ENCODE results near the gene ATXN7L1.

The ATXN7L1 gene

GRCh38 chr7:105854498-105854897 is 21.9 kb downstream of the ATXN7L1 start:
- no peak overlapping the region for H3K4me3 ChIP-seq (ENCODE audit: low read length)
- no peaks in the 10 kb centered on the region for H4K20me1 ChIP-seq (ENCODE audit: insufficient read depth, low read length)
- H3K27ac ChIP-seq (ENCODE audit: low read length): no peak overlapping the region
- no peak for DNase-seq
- H2AFZ ChIP-seq (ENCODE audit: low read length): no peak overlapping the region
- no peaks in the 10 kb centered on the region for H3K9me2 ChIP-seq (replicated peaks; ENCODE audit: insufficient read depth, low read length)
- H3K4me2 ChIP-seq (ENCODE audit: low read depth, low read length): no peak overlapping the region
- H3F3A ChIP-seq (ENCODE audit: insufficient read depth, low read length): peaks cover 4% of the 10 kb centered on the region
- peaks cover 11% of the 10 kb centered on the region for H3K4me1 ChIP-seq (ENCODE audit: low read length)
- no peaks in the 10 kb centered on the region for H3K36me3 ChIP-seq (replicated peaks; ENCODE audit: insufficient read depth, low read length)
- H3K9ac ChIP-seq (ENCODE audit: low read length): no peak overlapping the region
- H3K79me2 ChIP-seq (ENCODE audit: low read length): no peaks in the 10 kb centered on the region
- H3K9me3 ChIP-seq (replicated peaks; ENCODE audit: insufficient read depth, low read length): no peaks in the 10 kb centered on the region
- TF ChIP-seq EZH2phosphoT487 (IDR thresholded peaks at IDR 0.05; ENCODE audit: low read length) (no peak), EZH2 (optimal IDR thresholded peaks at IDR 0.05; ENCODE audit: low read depth, low read length) (no peak), CTCF (IDR thresholded peaks at IDR 0.05; ENCODE audit: low read length) (no peak)
- no peaks in the 10 kb centered on the region for H3K27me3 ChIP-seq (replicated peaks; ENCODE audit: insufficient read depth, low read length)

DNA sequence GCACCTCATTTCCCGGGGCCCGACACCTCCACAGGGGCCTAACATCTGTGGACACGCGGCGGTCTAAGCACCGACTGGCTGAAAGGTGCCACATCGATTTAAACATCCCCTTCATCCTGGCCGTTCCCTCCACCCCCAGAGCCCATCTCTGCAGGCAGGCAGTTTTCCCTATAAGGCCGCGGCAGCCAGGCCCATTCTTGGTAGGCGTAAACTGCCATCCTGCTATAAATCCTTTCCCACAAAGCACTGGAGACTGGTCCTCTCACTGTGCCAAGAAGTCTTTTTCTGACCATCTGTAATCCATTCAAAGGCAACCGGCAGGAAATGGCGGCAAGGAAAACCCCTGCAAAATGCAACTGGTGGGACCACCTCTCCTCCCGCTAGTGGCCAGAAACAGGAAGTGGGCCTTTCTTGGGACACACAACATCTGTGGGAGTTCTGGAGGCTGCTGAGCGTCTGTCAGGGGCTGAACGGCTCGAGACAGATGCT is 22.4 kb downstream of the ATXN7L1 start:
- H3K27me3 ChIP-seq (replicated peaks; ENCODE audit: insufficient read depth, low read length): no peaks in the 10 kb centered on the region
- peaks cover 4% of the 10 kb centered on the region for H3F3A ChIP-seq (ENCODE audit: insufficient read depth, low read length)
- no peaks in the 10 kb centered on the region for H3K79me2 ChIP-seq (ENCODE audit: low read length)
- no peaks in the 10 kb centered on the region for H3K9me2 ChIP-seq (replicated peaks; ENCODE audit: insufficient read depth, low read length)
- DNase-seq: no peak
- peaks cover 16% of the 10 kb centered on the region for H3K4me1 ChIP-seq (ENCODE audit: low read length)
- no peak overlapping the region for H3K4me3 ChIP-seq (ENCODE audit: low read length)
- no peak overlapping the region for H3K9ac ChIP-seq (ENCODE audit: low read length)
- TF ChIP-seq EZH2phosphoT487 (IDR thresholded peaks at IDR 0.05; ENCODE audit: low read length): no peak
- no peak for TF ChIP-seq EZH2 (optimal IDR thresholded peaks at IDR 0.05; ENCODE audit: low read depth, low read length)
- no peak for TF ChIP-seq CTCF (IDR thresholded peaks at IDR 0.05; ENCODE audit: low read length)
- no peaks in the 10 kb centered on the region for H3K9me3 ChIP-seq (replicated peaks; ENCODE audit: insufficient read depth, low read length)
- H2AFZ ChIP-seq (ENCODE audit: low read length): no peak overlapping the region
- H3K36me3 ChIP-seq (replicated peaks; ENCODE audit: insufficient read depth, low read length): no peaks in the 10 kb centered on the region
- H4K20me1 ChIP-seq (ENCODE audit: insufficient read depth, low read length): no peaks in the 10 kb centered on the region
- H3K27ac ChIP-seq (ENCODE audit: low read length): no peak overlapping the region
- no peak overlapping the region for H3K4me2 ChIP-seq (ENCODE audit: low read depth, low read length)

GRCh38 chr7:105851064-105851463 is 25.3 kb downstream of the ATXN7L1 start:
- H3K27ac ChIP-seq (ENCODE audit: low read length): no peak overlapping the region
- peaks cover 4% of the 10 kb centered on the region for H3F3A ChIP-seq (ENCODE audit: insufficient read depth, low read length)
- H3K4me1 ChIP-seq (ENCODE audit: low read length): peaks cover 20% of the 10 kb centered on the region
- TF ChIP-seq EZH2phosphoT487 (IDR thresholded peaks at IDR 0.05; ENCODE audit: low read length) (no peak), CTCF (IDR thresholded peaks at IDR 0.05; ENCODE audit: low read length) (no peak), EZH2 (optimal IDR thresholded peaks at IDR 0.05; ENCODE audit: low read depth, low read length) (no peak)
- no peak overlapping the region for H3K4me2 ChIP-seq (ENCODE audit: low read depth, low read length)
- H4K20me1 ChIP-seq (ENCODE audit: insufficient read depth, low read length): no peaks in the 10 kb centered on the region
- no peaks in the 10 kb centered on the region for H3K79me2 ChIP-seq (ENCODE audit: low read length)
- H2AFZ ChIP-seq (ENCODE audit: low read length): no peak overlapping the region
- no peaks in the 10 kb centered on the region for H3K27me3 ChIP-seq (replicated peaks; ENCODE audit: insufficient read depth, low read length)
- H3K9me3 ChIP-seq (replicated peaks; ENCODE audit: insufficient read depth, low read length): no peaks in the 10 kb centered on the region
- DNase-seq: no peak
- no peaks in the 10 kb centered on the region for H3K36me3 ChIP-seq (replicated peaks; ENCODE audit: insufficient read depth, low read length)
- no peak overlapping the region for H3K9ac ChIP-seq (ENCODE audit: low read length)
- H3K9me2 ChIP-seq (replicated peaks; ENCODE audit: insufficient read depth, low read length): no peaks in the 10 kb centered on the region
- H3K4me3 ChIP-seq (ENCODE audit: low read length): no peak overlapping the region

Measured in MM.1S (cell line).